Spinal cord (tissue), 10 donors: ENCODE measurements around the gene PCDHGC3. TPM values are rescaled to one million over a fixed set of nuclear protein-coding genes. Genes with fewer than 3 reads are reported as not detected.

ENCODE experiments used
- DNase-seq, 6 donors: peaks; one replicate each; pipeline versions ENCODE4 v3.0.0 to v3.0.0-alpha.2; 2013 to 2015; ENCODE audit warnings: low spot score in 6 of 6, low read depth in 4 of 6
- H3K27ac ChIP-seq: one replicate; pipeline ENCODE4 v1.5.1; 2013; ENCODE audit warnings: low read depth, low read length, control low read depth
- H3K27me3 ChIP-seq: one replicate; pipeline ENCODE4 v1.6.1; 2013; ENCODE audit warnings: low read length; ENCODE audit not compliant: control insufficient read depth, insufficient read depth
- H3K36me3 ChIP-seq: one replicate; pipeline ENCODE4 v1.6.1; 2013; ENCODE audit warnings: low read length; ENCODE audit not compliant: control insufficient read depth, insufficient read depth
- H3K4me1 ChIP-seq: one replicate; pipeline ENCODE4 v1.6.1; 2013; ENCODE audit warnings: low read length; ENCODE audit not compliant: control insufficient read depth, insufficient read depth
- H3K4me3 ChIP-seq: one replicate; pipeline ENCODE4 v1.5.1; 2013; ENCODE audit warnings: low read depth, low read length, control low read depth
- H3K9me3 ChIP-seq: one replicate; pipeline ENCODE4 v1.6.1; 2013; ENCODE audit warnings: low read length; ENCODE audit not compliant: control insufficient read depth, insufficient read depth
- WGBS: methylation state at CpG from one replicate; pipeline ENCODE4 v1.1.5; 2013; ENCODE audit warnings: missing lambda C conversion rate; ENCODE audit not compliant: insufficient coverage; 5-methylcytosine and 5-hydroxymethylcytosine counted together
- polyA plus RNA-seq, 2 donors: library from polyadenylated mRNA; unstranded; fragments of 120-200 nt; gene quantifications; one replicate each; pipeline ENCODE4 v1.2.1, GENCODE V29; 2013; ENCODE audit not compliant: insufficient read length in 2 of 2
- total RNA-seq, 2 donors: library from RNA; depleted of rRNA in 1 of 2; stranded (reverse); fragments of 120-200 nt in 1 of 2; fragments of >200 nt in 1 of 2; gene quantifications; one replicate each; pipeline versions ENCODE4 v1.2.3 to v1.2.4, GENCODE V29; 2013 to 2014
- donor health status: healthy.

Gene PCDHGC3
- total and polyA plus RNA-seq, 4 donors, result 114 to 678 (median 404) TPM

- WGBS, result 38% methylated on average over 9 of the region's 13 CpGs
- no peaks in the 10 kb centered on the region for H3K9me3 ChIP-seq
- H3K27ac ChIP-seq, result peak overlapping the region; percentile 42
- no peak overlapping the region for H3K4me3 ChIP-seq
- no peak for DNase-seq
- no peaks in the 10 kb centered on the region for H3K27me3 ChIP-seq
- peaks cover 94% of the 10 kb centered on the region for H3K4me1 ChIP-seq
- H3K36me3 ChIP-seq, result peaks cover 63% of the 10 kb centered on the region
Observed at GRCh38 chr5:141490771-141491170, 15.0 kb downstream of the PCDHGC3 start.

GRCh38 chr5:141491323-141492167, 15.8 kb downstream of the PCDHGC3 start:
- Histone ChIP-seq H3K4me3 (no peak overlapping the region), H3K36me3 (peaks cover 56% of the 10 kb centered on the region), H3K4me1 (peaks cover 94% of the 10 kb centered on the region), H3K27ac (peak overlapping the region; percentile 67), H3K27me3 (no peaks in the 10 kb centered on the region), H3K9me3 (no peaks in the 10 kb centered on the region)
- WGBS, result 28% methylated on average over 53 of the region's 66 CpGs
- peak in 1 of 6 donors; percentile 36 for DNase-seq

GRCh38 chr5:141492168-141492885, 16.6 kb downstream of the PCDHGC3 start:
- 19% methylated on average over 68 of the region's 68 CpGs for WGBS
- Histone ChIP-seq H3K4me3 (no peak overlapping the region), H3K36me3 (peaks cover 53% of the 10 kb centered on the region), H3K9me3 (no peaks in the 10 kb centered on the region), H3K4me1 (peaks cover 93% of the 10 kb centered on the region), H3K27ac (peak overlapping the region; percentile 94), H3K27me3 (no peaks in the 10 kb centered on the region)
- DNase-seq, result peak in 2 of 6 donors; percentile 50 to 59

GRCh38 chr5:141493500-141494422, 18.0 kb downstream of the PCDHGC3 start:
- Histone ChIP-seq H3K4me1 (peaks cover 81% of the 10 kb centered on the region), H3K4me3 (peak overlapping the region; percentile 26)

GRCh38 chr5:141494761-141495452, 19.1 kb downstream of the PCDHGC3 start:
- peak overlapping the region; percentile 26 for H3K4me3 ChIP-seq
- H3K27ac ChIP-seq, result peak overlapping the region; percentile 94
- no peaks in the 10 kb centered on the region for H3K27me3 ChIP-seq
- H3K36me3 ChIP-seq, result peaks cover 62% of the 10 kb centered on the region
- peak in 3 of 6 donors; percentile 63 to 97 (median 91) for DNase-seq
- 8% methylated on average over 14 of the region's 22 CpGs for WGBS
- H3K4me1 ChIP-seq, result peaks cover 70% of the 10 kb centered on the region
- no peaks in the 10 kb centered on the region for H3K9me3 ChIP-seq

More at GRCh38 chr5:141493500-141494422, 18.0 kb downstream of the PCDHGC3 start:
- H3K27me3 ChIP-seq, result no peaks in the 10 kb centered on the region
- peak overlapping the region; percentile 94 for H3K27ac ChIP-seq
- H3K36me3 ChIP-seq, result peaks cover 63% of the 10 kb centered on the region
- no peaks in the 10 kb centered on the region for H3K9me3 ChIP-seq
- 14% methylated on average over 3 of the region's 10 CpGs for WGBS
- peak in 3 of 6 donors; percentile 71 to 94 (median 93) for DNase-seq

GRCh38 chr5:141495453-141495811, 19.7 kb downstream of the PCDHGC3 start:
- H3K27ac ChIP-seq, result peak overlapping the region; percentile 94
- no peaks in the 10 kb centered on the region for H3K9me3 ChIP-seq
- peaks cover 62% of the 10 kb centered on the region for H3K36me3 ChIP-seq
- peak overlapping the region; percentile 26 for H3K4me3 ChIP-seq
- peak in 1 of 6 donors; percentile 37 for DNase-seq
- WGBS, result 14% methylated on average over 7 of the region's 8 CpGs
- H3K4me1 ChIP-seq, result peaks cover 64% of the 10 kb centered on the region
- no peaks in the 10 kb centered on the region for H3K27me3 ChIP-seq

- H3K4me3 ChIP-seq, result no peak overlapping the region
- H3K4me1 ChIP-seq, result peaks cover 58% of the 10 kb centered on the region
- H3K9me3 ChIP-seq, result no peaks in the 10 kb centered on the region
- 24% methylated on average over 3 of the region's 4 CpGs for WGBS
- H3K27ac ChIP-seq, result peak overlapping the region; percentile 94
- DNase-seq, result peak in 2 of 6 donors; percentile 87 to 88
- no peaks in the 10 kb centered on the region for H3K27me3 ChIP-seq
- peaks cover 60% of the 10 kb centered on the region for H3K36me3 ChIP-seq
Observed at GRCh38 chr5:141496038-141496437, 20.3 kb downstream of the PCDHGC3 start.

- Histone ChIP-seq H3K4me3 (no peak overlapping the region), H3K27me3 (no peaks in the 10 kb centered on the region), H3K36me3 (peaks cover 77% of the 10 kb centered on the region), H3K27ac (no peak overlapping the region), H3K9me3 (no peaks in the 10 kb centered on the region), H3K4me1 (peaks cover 23% of the 10 kb centered on the region)
- no peak for DNase-seq
- 35% methylated on average over 5 of the region's 7 CpGs for WGBS
Observed at GRCh38 chr5:141501761-141502160, 26.0 kb downstream of the PCDHGC3 start.
